CD4-positive, CD25-positive, alpha-beta regulatory T cell (primary cell): ENCODE measurements around the gene TP73. TPM values are rescaled to one million over a fixed set of nuclear protein-coding genes. Genes with fewer than 3 reads are reported as not detected.

Experiments used
- ATAC-seq, 2 donors: fragments of 150-1000 bp; cut with Tn5 transposase; one replicate each; pipeline ENCODE4 v1.10.0; 2021; ENCODE audit warnings: low read depth in 2 of 2, moderate number of reproducible peaks in 2 of 2, moderate library complexity in 1 of 2
- DNase-seq, 3 donors: peaks; one replicate each; pipeline versions ENCODE4 v3.0.0 to v3.0.0-alpha.2; 2012 to 2022; ENCODE audit warnings: mixed read lengths in 1 of 3
- H3K27ac ChIP-seq: one replicate; pipeline ENCODE4 v1.7.0; 2013; ENCODE audit warnings: mild to moderate bottlenecking, low read length; ENCODE audit not compliant: insufficient read depth, poor library complexity, severe bottlenecking
- H3K27me3 ChIP-seq: one replicate; pipeline ENCODE4 v1.7.0; 2013; ENCODE audit warnings: low read length; ENCODE audit not compliant: control insufficient read depth, insufficient read depth
- H3K36me3 ChIP-seq: one replicate; pipeline ENCODE4 v1.7.0; 2013; ENCODE audit warnings: mild to moderate bottlenecking, low read length, moderate library complexity; ENCODE audit not compliant: control insufficient read depth, insufficient read depth
- H3K4me1 ChIP-seq: 2 replicates; pipeline ENCODE4 v1.7.0; 2013; ENCODE audit warnings: mild to moderate bottlenecking, low read length; ENCODE audit not compliant: insufficient read depth, control insufficient read depth, poor library complexity, severe bottlenecking
- H3K4me3 ChIP-seq: one replicate; pipeline ENCODE4 v1.7.0; 2013; ENCODE audit warnings: low read depth, mild to moderate bottlenecking, low read length, moderate library complexity
- H3K9me3 ChIP-seq, 2 experiments: 1 replicate in 1 of 2; 2 replicates in 1 of 2; pipeline ENCODE4 v1.7.0; 2013; ENCODE audit warnings: low read length in 2 of 2, mild to moderate bottlenecking in 1 of 2, moderate library complexity in 1 of 2; ENCODE audit not compliant: control insufficient read depth in 2 of 2
- H3K27ac Mint-ChIP-seq, 3 donors: one replicate each; pipeline ENCODE4 v1.8.0; 2020 to 2022; ENCODE audit warnings: mild to moderate bottlenecking in 3 of 3, mixed read lengths in 3 of 3, moderate library complexity in 2 of 3
- H3K27me3 Mint-ChIP-seq: one replicate; pipeline ENCODE4 v1.8.0; 2022; ENCODE audit warnings: mild to moderate bottlenecking, mixed read lengths
- H3K36me3 Mint-ChIP-seq: one replicate; pipeline ENCODE4 v1.8.0; 2020; ENCODE audit warnings: mixed read lengths
- H3K4me1 Mint-ChIP-seq, 4 donors: one replicate each; pipeline ENCODE4 v1.8.0; 2020 to 2022; ENCODE audit warnings: mixed read lengths in 4 of 4, mild to moderate bottlenecking in 1 of 4
- H3K4me3 Mint-ChIP-seq, 4 donors: one replicate each; pipeline ENCODE4 v1.8.0; 2020 to 2022; ENCODE audit warnings: mild to moderate bottlenecking in 4 of 4, mixed read lengths in 4 of 4, moderate library complexity in 3 of 4
- H3K9me3 Mint-ChIP-seq, 7 donors: one replicate each; pipeline ENCODE4 v1.8.0; 2020 to 2022; ENCODE audit warnings: mixed read lengths in 7 of 7, mild to moderate bottlenecking in 3 of 7, moderate library complexity in 2 of 7
- polyA plus RNA-seq, 4 donors: library from polyadenylated mRNA; unstranded; fragments of 300-500 nt; fragmentation: Illumina TruSeq; gene quantifications; one replicate each; pipeline ENCODE4 v1.2.3, GENCODE V29; 2021
- total RNA-seq: library from RNA; stranded (reverse); gene quantifications from one replicate; pipeline ENCODE4 v1.2.3, GENCODE V29; 2022

The TP73 gene
- total and polyA plus RNA-seq, 5 donors from 2014 or later, result 0.08 to 0.12 TPM; not detected in 3

DNA sequence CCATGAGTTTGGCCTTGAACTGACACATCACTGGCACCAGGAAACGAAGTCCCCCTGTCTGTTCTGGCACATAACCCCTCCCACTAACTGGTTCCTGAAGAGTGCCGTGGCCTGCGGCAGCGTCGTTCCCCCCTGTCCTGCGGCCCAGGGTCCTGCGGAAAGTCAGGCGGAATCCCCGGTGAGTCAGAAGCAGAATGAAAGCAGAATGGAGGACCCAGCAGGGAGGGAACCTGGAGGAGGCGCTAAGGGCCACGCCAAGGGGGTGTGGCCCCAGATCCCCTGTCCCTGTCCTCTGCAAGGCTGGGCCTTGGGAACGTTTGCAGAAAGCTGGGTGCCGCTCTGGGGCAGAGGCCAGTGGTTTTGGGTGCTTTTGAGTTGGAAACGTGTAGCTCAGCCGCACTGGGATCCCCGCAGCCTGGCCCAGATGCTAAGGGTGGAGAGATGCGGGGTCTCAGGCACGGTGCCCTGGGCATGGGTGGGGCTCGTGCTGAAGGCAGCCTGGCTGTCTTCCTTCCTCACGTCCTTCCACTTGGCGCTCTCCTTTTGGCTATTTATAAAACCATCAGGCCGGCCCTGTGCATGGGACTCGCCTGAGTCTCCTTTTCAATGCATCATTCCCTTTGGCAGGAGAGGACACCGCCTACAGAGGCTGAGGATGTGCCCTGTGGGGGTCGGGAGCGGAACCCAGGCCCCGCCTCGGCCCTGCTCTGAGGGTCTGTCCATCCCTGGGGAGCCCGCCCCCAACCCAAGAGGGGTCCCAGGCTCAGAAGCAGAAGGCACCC is 36.2 kb downstream of the TP73 start:
- no peaks in the 10 kb centered on the region for H3K36me3 Mint-ChIP-seq
- no peaks in the 10 kb centered on the region for H3K9me3 ChIP-seq

GRCh38 chr1:3689138-3689750 is 36.9 kb downstream of the TP73 start:
- Histone ChIP-seq H3K36me3 (no peaks in the 10 kb centered on the region), H3K4me1 (no peaks in the 10 kb centered on the region), H3K4me3 (no peak overlapping the region), H3K27ac (no peak overlapping the region), H3K9me3 (no peaks in the 10 kb centered on the region), H3K27me3 (no peaks in the 10 kb centered on the region)
- ATAC-seq, result no peak
- Mint-ChIP-seq H3K27me3 (no peaks in the 10 kb centered on the region), H3K9me3 (peaks cover 0 to 1% (median 0%) of the 10 kb centered on the region in 7 donors), H3K36me3 (no peaks in the 10 kb centered on the region), H3K4me1 (no peaks in the 10 kb centered on the region), H3K4me3 (no peak overlapping the region), H3K27ac (no peak overlapping the region)
- DNase-seq, result no peak

More for the DNA sequence above, 36.2 kb downstream of the TP73 start:
- no peak overlapping the region for H3K27ac Mint-ChIP-seq
- ATAC-seq (no peak), DNase-seq (no peak)
- H3K9me3 Mint-ChIP-seq, result peaks cover 0 to 1% (median 0%) of the 10 kb centered on the region in 7 donors
- Histone ChIP-seq H3K4me1 (no peaks in the 10 kb centered on the region), H3K27ac (no peak overlapping the region), H3K27me3 (no peaks in the 10 kb centered on the region), H3K36me3 (no peaks in the 10 kb centered on the region), H3K4me3 (no peak overlapping the region)
- no peak overlapping the region for H3K4me3 Mint-ChIP-seq
- no peaks in the 10 kb centered on the region for H3K4me1 Mint-ChIP-seq
- H3K27me3 Mint-ChIP-seq, result no peaks in the 10 kb centered on the region

DNA sequence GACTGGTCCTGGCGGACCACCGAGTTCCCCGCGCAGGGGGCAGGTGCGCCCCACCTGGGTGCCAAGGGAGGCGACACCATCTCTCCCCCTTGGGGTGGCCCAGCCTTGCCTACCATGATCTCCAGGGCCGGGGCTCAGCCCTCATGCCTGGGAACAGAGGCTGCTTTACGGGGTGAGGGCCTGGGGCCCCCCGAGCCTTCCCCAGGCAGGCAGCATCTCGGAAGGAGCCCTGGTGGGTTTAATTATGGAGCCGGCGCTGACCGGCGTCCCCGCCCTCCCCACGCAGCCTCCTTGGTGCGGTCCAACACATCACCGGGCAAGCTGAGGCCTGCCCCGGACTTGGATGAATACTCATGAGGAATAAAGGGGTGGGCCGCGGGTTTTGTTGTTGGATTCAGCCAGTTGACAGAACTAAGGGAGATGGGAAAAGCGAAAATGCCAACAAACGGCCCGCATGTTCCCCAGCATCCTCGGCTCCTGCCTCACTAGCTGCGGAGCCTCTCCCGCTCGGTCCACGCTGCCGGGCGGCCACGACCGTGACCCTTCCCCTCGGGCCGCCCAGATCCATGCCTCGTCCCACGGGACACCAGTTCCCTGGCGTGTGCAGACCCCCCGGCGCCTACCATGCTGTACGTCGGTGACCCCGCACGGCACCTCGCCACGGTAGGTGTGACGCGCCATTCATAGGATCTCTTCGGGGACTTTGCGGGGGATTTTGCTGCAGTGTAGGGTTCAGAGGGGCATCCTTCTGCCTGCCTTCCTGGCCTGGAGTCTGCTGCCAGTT is 38.2 kb downstream of the TP73 start:
- DNase-seq (no peak), ATAC-seq (no peak)
- H3K36me3 Mint-ChIP-seq, result no peaks in the 10 kb centered on the region
- no peak overlapping the region for H3K27ac Mint-ChIP-seq
- H3K9me3 ChIP-seq, result no peaks in the 10 kb centered on the region
- no peak overlapping the region for H3K4me3 ChIP-seq
- H3K4me1 ChIP-seq, result no peaks in the 10 kb centered on the region
- H3K36me3 ChIP-seq, result no peaks in the 10 kb centered on the region
- no peaks in the 10 kb centered on the region for H3K27me3 ChIP-seq
- H3K27me3 Mint-ChIP-seq, result no peaks in the 10 kb centered on the region
- no peak overlapping the region for H3K27ac ChIP-seq
- no peaks in the 10 kb centered on the region for H3K4me1 Mint-ChIP-seq
- no peak overlapping the region for H3K4me3 Mint-ChIP-seq
- no peaks in the 10 kb centered on the region for H3K9me3 Mint-ChIP-seq

- no peak for DNase-seq
Measured at GRCh38 chr1:3691421-3692204, 39.3 kb downstream of the TP73 start.

GRCh38 chr1:3692598-3692997 is 40.3 kb downstream of the TP73 start:
- no peak overlapping the region for H3K27ac ChIP-seq
- no peak for ATAC-seq
- no peaks in the 10 kb centered on the region for H3K9me3 ChIP-seq
- Mint-ChIP-seq H3K9me3 (no peaks in the 10 kb centered on the region), H3K27me3 (no peaks in the 10 kb centered on the region), H3K4me3 (no peak overlapping the region), H3K36me3 (no peaks in the 10 kb centered on the region), H3K27ac (no peak overlapping the region), H3K4me1 (peaks cover 0 to 6% (median 0%) of the 10 kb centered on the region in 4 donors)
- H3K36me3 ChIP-seq, result no peaks in the 10 kb centered on the region
- no peaks in the 10 kb centered on the region for H3K27me3 ChIP-seq
- no peaks in the 10 kb centered on the region for H3K4me1 ChIP-seq
- H3K4me3 ChIP-seq, result no peak overlapping the region
- DNase-seq, result no peak

More at GRCh38 chr1:3691421-3692204, 39.3 kb downstream of the TP73 start:
- Mint-ChIP-seq H3K9me3 (no peaks in the 10 kb centered on the region), H3K4me1 (peaks cover 0 to 6% (median 0%) of the 10 kb centered on the region in 4 donors), H3K27ac (no peak overlapping the region), H3K27me3 (no peaks in the 10 kb centered on the region), H3K4me3 (no peak overlapping the region), H3K36me3 (no peaks in the 10 kb centered on the region)
- H3K27ac ChIP-seq, result no peak overlapping the region
- H3K9me3 ChIP-seq, result no peaks in the 10 kb centered on the region
- no peaks in the 10 kb centered on the region for H3K27me3 ChIP-seq
- ATAC-seq, result no peak
- H3K4me3 ChIP-seq, result no peak overlapping the region
- H3K4me1 ChIP-seq, result no peaks in the 10 kb centered on the region
- no peaks in the 10 kb centered on the region for H3K36me3 ChIP-seq

- no peak overlapping the region for H3K27ac ChIP-seq
- H3K36me3 ChIP-seq, result no peaks in the 10 kb centered on the region
- H3K4me1 ChIP-seq, result no peaks in the 10 kb centered on the region
- H3K27me3 Mint-ChIP-seq, result no peaks in the 10 kb centered on the region
- ATAC-seq (no peak), DNase-seq (no peak)
- H3K4me1 Mint-ChIP-seq, result peaks cover 0 to 6% (median 0%) of the 10 kb centered on the region in 4 donors
- no peaks in the 10 kb centered on the region for H3K9me3 Mint-ChIP-seq
- no peak overlapping the region for H3K27ac Mint-ChIP-seq
- no peaks in the 10 kb centered on the region for H3K9me3 ChIP-seq
- no peak overlapping the region for H3K4me3 ChIP-seq
- no peaks in the 10 kb centered on the region for H3K36me3 Mint-ChIP-seq
- H3K27me3 ChIP-seq, result no peaks in the 10 kb centered on the region
- no peak overlapping the region for H3K4me3 Mint-ChIP-seq
Measured at GRCh38 chr1:3693321-3693720, 41.0 kb downstream of the TP73 start.
